A673 (cell line): ENCODE results near the gene ANO1.

ENCODE experiments used
- EZH2 ChIP-seq: fragments of 200-600 bp; sonication (generic); IDR thresholded peaks from 2 replicates; pipeline ENCODE4 v1.6.1; 2017; ENCODE audit warnings: borderline replicate concordance, low read depth, mild to moderate bottlenecking, mixed read lengths, antibody characterized with exemption, low read length; ENCODE audit not compliant: poor library complexity, severe bottlenecking
- TF ChIP-seq, protein P1 (sequence below): fragments of 300-800, 200-600 bp; sonication (generic); conservative IDR thresholded peaks from 2 replicates; pipeline ENCODE4 v1.5.1; 2017; ENCODE audit warnings: low read depth, mild to moderate bottlenecking, antibody characterized with exemption, low read length, moderate library complexity, mixed read lengths

DNA sequence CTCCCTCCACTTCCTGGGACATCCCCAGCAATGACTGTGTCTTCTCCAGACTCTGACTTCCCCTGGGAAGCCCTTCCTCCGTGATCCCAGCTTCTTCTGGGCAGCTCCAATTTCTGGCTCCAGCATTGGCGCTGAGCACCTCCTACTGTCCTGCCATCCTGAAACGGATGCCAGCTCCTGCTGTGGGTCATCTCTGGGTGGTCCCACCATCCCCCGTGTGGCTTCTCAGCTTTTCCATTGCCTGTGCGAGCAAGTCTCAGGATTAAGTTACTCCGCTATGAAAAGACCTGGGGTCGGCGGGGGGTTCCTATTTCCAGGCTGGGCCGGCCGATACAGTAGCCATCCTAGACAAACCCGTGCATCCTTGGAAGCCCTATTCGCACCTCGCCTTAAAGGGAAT, 69.6 kb downstream of the ANO1 start:
- TF ChIP-seq, protein P1, sequence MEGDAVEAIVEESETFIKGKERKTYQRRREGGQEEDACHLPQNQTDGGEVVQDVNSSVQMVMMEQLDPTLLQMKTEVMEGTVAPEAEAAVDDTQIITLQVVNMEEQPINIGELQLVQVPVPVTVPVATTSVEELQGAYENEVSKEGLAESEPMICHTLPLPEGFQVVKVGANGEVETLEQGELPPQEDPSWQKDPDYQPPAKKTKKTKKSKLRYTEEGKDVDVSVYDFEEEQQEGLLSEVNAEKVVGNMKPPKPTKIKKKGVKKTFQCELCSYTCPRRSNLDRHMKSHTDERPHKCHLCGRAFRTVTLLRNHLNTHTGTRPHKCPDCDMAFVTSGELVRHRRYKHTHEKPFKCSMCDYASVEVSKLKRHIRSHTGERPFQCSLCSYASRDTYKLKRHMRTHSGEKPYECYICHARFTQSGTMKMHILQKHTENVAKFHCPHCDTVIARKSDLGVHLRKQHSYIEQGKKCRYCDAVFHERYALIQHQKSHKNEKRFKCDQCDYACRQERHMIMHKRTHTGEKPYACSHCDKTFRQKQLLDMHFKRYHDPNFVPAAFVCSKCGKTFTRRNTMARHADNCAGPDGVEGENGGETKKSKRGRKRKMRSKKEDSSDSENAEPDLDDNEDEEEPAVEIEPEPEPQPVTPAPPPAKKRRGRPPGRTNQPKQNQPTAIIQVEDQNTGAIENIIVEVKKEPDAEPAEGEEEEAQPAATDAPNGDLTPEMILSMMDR, result no peak
- TF ChIP-seq EZH2, result no peak
